Measurements from ENCODE around the gene COL25A1. TPM values are rescaled to one million over a fixed set of nuclear protein-coding genes. Genes with fewer than 3 reads are reported as not detected.
"Not testable (repeated sequence)": the region's sequence is repeated elsewhere in the genome, so short reads cannot be mapped to it uniquely, and the experiment has no call there.

COL25A1 gene
- total RNA-seq, 1 donor from 2014 or later: 1.00 TPM

- intact Hi-C loops (cut with DNase I): no loop called here
Measured at GRCh38 chr4:109079201-109079600, 223.3 kb downstream of the COL25A1 start.

GRCh38 chr4:109078724-109079123, 223.7 kb downstream of the COL25A1 start:
- no peak for DNase-seq (ENCODE audit: low spot score)
- intact Hi-C loops (cut with DNase I): no loop called here

More at GRCh38 chr4:109079201-109079600, 223.3 kb downstream of the COL25A1 start:
- DNase-seq (ENCODE audit: low spot score): no peak

GRCh38 chr4:109077505-109077904, 225.0 kb downstream of the COL25A1 start:
- intact Hi-C loops (cut with DNase I): no loop called here
- no peak for DNase-seq (ENCODE audit: low spot score)

- intact Hi-C loops (cut with DNase I); DNase-seq (ENCODE audit: low spot score): not testable (repeated sequence)
Measured at GRCh38 chr4:109076709-109077108, 225.7 kb downstream of the COL25A1 start.

- intact Hi-C loops (cut with DNase I): no loop called here
- no peak for DNase-seq (ENCODE audit: low spot score)
Measured at GRCh38 chr4:109075621-109076020, 226.8 kb downstream of the COL25A1 start.

- no peak for DNase-seq (ENCODE audit: low spot score)
- intact Hi-C loops (cut with DNase I): no loop called here
Measured at GRCh38 chr4:109072595-109072994, 229.9 kb downstream of the COL25A1 start.

- DNase-seq (ENCODE audit: low spot score); intact Hi-C loops (cut with DNase I): not testable (repeated sequence)
Measured at GRCh38 chr4:109070677-109071076, 231.8 kb downstream of the COL25A1 start.

- intact Hi-C loops (cut with DNase I): no loop called here
- no peak for DNase-seq (ENCODE audit: low spot score)
Measured at GRCh38 chr4:109067508-109068235, 234.8 kb downstream of the COL25A1 start.

GRCh38 chr4:109065006-109065405, 237.5 kb downstream of the COL25A1 start:
- intact Hi-C loops (cut with DNase I): no loop called here
- DNase-seq (ENCODE audit: low spot score): no peak

GRCh38 chr4:109053257-109053656, 249.2 kb downstream of the COL25A1 start:
- intact Hi-C loops (cut with DNase I): no loop called here
- no peak for DNase-seq (ENCODE audit: low spot score)

- intact Hi-C loops (cut with DNase I): no loop called here
- no peak for DNase-seq (ENCODE audit: low spot score)
Measured at GRCh38 chr4:109052821-109053220, 249.6 kb downstream of the COL25A1 start.

- intact Hi-C loops (cut with DNase I): no loop called here
- DNase-seq (ENCODE audit: low spot score): no peak
Measured at GRCh38 chr4:109051054-109051453, 251.4 kb downstream of the COL25A1 start.

- no peak for DNase-seq (ENCODE audit: low spot score)
- intact Hi-C loops (cut with DNase I): no loop called here
Measured at GRCh38 chr4:109049926-109050325, 252.5 kb downstream of the COL25A1 start.

GRCh38 chr4:109046471-109047201, 255.8 kb downstream of the COL25A1 start:
- DNase-seq (ENCODE audit: low spot score): no peak
- intact Hi-C loops (cut with DNase I): no loop called here

- intact Hi-C loops (cut with DNase I): no loop called here
- DNase-seq (ENCODE audit: low spot score): no peak
Measured at GRCh38 chr4:109044431-109044830, 258.0 kb downstream of the COL25A1 start.

- no peak for DNase-seq (ENCODE audit: low spot score)
- intact Hi-C loops (cut with DNase I): no loop called here
Measured at GRCh38 chr4:109043286-109043685, 259.2 kb downstream of the COL25A1 start.

GRCh38 chr4:109041463-109042360, 260.7 kb downstream of the COL25A1 start:
- no peak for DNase-seq (ENCODE audit: low spot score)
- intact Hi-C loops (cut with DNase I): no loop called here

- intact Hi-C loops (cut with DNase I): no loop called here
Measured at GRCh38 chr4:109040441-109040840, 262.0 kb downstream of the COL25A1 start.

GRCh38 chr4:109037026-109037425, 265.4 kb downstream of the COL25A1 start:
- intact Hi-C loops (cut with DNase I): no loop called here
- DNase-seq (ENCODE audit: low spot score): no peak

More at GRCh38 chr4:109040441-109040840, 262.0 kb downstream of the COL25A1 start:
- no peak for DNase-seq (ENCODE audit: low spot score)

GRCh38 chr4:109033993-109034392, 268.5 kb downstream of the COL25A1 start:
- no peak for DNase-seq (ENCODE audit: low spot score)
- intact Hi-C loops (cut with DNase I): no loop called here

All from cardiac septum (tissue), 1 donor.